M059J (cell line): Measurements from ENCODE around the gene FDPS. TPM values are rescaled to one million over a fixed set of nuclear protein-coding genes. Genes with fewer than 3 reads are reported as not detected.
"Not testable (repeated sequence)": the region's sequence is repeated elsewhere in the genome, so short reads cannot be mapped to it uniquely, and the experiment has no call there.

ENCODE experiments used
- DNase-seq: peaks from one replicate; pipeline ENCODE4 v3.0.0-alpha.2; 2012; ENCODE audit warnings: low read depth
- total RNA-seq: library from RNA; depleted of rRNA; stranded (reverse); fragments of >200 nt; shearing (Covaris generic); gene quantifications from 2 replicates; pipeline ENCODE4 v1.2.3, GENCODE V29; 2014

The FDPS gene
- total RNA-seq, 1 experiment from 2014 or later, result 262 TPM

- no peak for DNase-seq
These were observed 10.9 kb downstream of the FDPS start for GRCh38 chr1:155319536-155319935.

- DNase-seq, result no peak
These were observed 11.6 kb downstream of the FDPS start for GRCh38 chr1:155320252-155320651.

GRCh38 chr1:155320661-155321617, 12.3 kb downstream of the FDPS start, which contains the start of gene RUSC1:
Gene RUSC1, plus strand, starts transcription at chr1:155320894. Its CDS starts 880 bp downstream, at chr1:155321774.
- DNase-seq, result no peak

DNA sequence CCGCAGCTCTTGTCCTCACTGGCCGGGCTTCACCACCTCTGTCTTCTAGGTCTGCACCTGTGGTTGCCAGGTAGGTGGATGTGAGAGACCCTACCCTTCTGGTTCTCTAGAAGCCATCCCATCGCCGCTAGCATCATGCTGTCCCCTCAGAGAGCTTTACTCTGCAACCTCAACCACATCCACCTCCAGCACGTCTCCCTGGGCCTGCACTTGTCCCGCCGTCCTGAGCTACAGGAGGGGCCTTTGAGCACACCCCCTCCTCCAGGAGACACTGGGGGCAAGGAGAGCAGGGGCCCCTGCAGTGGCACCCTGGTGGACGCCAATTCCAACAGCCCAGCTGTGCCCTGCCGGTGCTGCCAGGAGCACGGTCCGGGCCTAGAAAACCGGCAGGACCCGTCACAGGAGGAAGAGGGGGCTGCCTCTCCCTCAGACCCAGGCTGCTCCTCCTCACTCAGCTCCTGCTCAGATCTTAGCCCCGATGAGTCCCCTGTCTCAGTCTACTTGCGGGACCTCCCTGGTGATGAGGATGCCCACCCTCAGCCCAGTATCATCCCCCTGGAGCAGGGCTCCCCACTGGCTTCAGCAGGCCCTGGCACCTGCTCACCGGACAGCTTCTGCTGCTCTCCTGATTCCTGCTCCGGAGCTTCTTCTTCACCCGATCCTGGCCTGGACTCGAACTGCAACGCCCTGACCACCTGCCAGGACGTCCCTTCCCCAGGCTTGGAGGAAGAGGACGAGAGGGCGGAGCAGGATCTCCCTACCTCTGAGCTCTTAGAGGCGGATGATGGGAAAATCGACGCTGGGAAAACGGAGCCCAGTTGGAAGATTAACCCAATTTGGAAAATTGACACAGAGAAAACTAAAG, 13.2 kb downstream of the FDPS start:
- no peak for DNase-seq

- DNase-seq, result peak; percentile 52
These were observed 13.9 kb downstream of the FDPS start for GRCh38 chr1:155322571-155322952.

DNA sequence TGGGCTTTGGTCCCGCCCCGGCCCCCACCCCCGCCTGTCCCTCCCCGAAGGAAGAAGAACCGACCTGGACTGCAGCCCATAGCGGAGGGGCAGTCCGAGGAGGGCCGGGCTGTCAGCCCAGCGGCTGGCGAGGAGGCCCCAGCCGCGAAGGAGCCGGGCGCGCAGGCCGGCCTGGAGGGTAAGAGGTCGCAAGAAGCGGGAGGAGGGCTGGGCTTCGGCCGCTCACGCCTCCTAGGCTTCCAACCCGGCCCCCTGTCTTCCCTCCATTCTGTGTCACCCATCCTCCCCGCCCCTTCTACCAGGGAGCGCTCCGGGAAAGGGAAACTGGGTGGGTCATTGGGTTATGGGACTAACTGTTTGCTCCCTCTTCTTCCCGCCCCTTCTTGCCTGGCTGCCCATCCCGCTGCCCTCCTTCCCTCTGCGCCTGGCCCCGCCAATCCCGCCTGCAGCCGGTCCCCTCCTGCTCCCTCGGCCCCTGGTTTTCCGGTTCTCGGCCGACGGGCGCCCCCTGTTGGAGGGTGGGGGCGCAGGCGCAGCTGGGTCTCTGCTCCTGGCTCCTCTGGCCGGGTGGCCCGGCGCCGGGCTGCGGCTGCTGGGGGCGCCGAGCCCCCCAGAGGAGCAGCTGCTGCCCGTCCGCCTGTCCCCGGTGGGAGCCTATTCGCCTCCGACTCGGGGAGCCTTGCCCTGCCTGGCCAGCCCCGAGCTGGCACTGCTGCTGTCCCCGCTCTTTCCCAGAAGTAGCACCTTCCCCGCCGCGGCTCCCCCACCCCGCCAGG, 14.5 kb downstream of the FDPS start:
- peak; percentile 98 for DNase-seq

- peak; percentile 92 for DNase-seq
These were observed 15.0 kb downstream of the FDPS start for GRCh38 chr1:155323729-155324036.

GRCh38 chr1:155324037-155324716, 15.5 kb downstream of the FDPS start:
- peak; percentile 98 for DNase-seq

- peak; percentile 68 for DNase-seq
These were observed 16.3 kb downstream of the FDPS start for GRCh38 chr1:155324717-155325602.

- no peak for DNase-seq
These were observed 16.9 kb downstream of the FDPS start for GRCh38 chr1:155325603-155325893.

DNA sequence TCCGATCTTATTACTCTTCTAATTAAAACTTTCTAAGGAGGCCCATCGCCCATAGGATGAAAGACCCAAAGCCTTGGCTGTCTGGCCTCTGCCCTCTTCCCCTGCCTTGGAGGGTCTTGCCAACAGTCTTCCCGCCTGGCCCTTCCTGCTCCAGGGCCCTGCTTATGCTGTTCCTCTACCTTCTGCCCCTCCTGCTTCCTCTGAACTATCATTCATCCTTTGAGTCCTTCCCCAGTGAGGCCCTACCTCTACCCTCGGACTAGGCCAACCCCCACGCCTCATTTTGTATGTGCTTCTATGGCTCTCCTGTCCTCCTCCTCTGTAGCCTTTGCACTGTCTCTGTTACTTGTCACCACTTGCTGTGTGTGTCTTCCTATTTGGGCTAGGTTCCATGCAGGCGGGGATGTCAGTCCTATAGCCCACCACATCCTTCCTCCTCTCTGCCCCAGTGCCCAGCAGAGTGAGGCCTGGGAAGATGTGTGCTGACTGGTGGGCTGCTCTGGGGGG, 17.4 kb downstream of the FDPS start:
- DNase-seq, result no peak

GRCh38 chr1:155326631-155327037, 18.0 kb downstream of the FDPS start:
- DNase-seq, result no peak

DNA sequence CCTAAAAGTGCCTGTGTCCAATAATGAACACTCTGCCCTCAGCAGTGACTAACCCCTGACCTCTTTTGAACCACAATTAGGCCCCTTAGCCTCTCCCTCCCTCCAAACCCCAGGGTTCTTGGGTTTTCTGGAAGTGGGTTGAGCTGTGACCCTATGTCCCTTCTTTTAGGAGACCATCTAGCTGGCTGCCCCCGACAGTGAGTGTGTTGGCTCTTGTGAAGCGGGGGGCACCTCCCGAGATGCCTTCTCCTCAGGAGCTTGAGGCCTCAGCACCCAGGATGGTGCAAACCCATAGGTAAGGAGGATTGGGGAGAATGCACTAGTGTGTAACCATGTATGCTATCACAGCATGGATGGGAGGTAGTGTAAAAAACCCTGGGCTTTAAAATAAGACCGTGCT, 19.3 kb downstream of the FDPS start:
- DNase-seq, result no peak

- not testable (repeated sequence) for DNase-seq
These were observed 20.2 kb downstream of the FDPS start for GRCh38 chr1:155328856-155329255.

DNA sequence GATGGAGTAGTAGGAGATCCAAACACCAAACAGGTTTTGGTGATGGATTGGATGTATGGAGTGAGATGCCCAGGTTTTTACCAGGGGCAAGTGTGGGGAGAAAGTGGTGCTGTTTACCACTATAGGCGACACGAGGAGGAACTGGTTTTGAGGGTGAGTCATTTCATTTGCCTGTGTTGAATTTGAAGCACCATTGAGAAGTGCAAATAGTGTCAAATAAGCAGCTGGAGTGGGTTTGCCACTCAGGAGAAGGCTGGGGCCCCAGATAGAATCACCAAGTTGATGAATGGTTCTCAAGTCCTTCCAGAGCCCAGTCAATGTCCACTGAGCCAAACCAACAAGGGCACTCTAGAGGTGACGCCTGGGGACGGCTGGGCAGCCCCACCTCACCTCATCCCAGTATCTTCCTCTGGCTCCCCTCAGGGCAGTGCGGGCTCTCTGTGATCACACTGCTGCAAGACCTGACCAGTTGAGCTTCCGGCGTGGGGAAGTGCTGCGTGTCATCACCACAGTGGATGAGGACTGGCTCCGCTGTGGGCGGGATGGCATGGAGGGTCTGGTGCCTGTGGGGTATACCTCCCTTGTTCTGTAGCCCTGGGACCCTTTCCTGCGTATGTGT, 21.4 kb downstream of the FDPS start:
- no peak for DNase-seq

DNA sequence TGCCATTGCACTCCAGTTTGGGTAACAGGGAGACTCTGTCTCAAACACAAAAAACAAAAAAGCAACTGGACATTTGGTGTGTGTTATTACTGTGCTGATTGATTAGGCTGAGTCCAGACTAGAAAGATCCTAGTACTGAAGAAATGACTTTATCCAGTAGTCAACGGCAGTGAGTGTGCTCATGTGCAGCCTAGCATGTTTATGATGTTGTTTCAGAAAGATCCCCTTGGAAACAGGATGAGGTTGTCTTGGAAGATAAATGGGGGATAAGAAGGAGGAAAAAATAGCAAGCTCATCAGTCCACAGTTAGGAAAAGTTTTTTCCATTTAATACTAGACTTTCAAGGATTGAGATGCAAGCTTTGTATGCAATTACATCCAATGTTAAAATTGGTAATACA, 26.3 kb downstream of the FDPS start:
- peak; percentile 28 for DNase-seq

DNA sequence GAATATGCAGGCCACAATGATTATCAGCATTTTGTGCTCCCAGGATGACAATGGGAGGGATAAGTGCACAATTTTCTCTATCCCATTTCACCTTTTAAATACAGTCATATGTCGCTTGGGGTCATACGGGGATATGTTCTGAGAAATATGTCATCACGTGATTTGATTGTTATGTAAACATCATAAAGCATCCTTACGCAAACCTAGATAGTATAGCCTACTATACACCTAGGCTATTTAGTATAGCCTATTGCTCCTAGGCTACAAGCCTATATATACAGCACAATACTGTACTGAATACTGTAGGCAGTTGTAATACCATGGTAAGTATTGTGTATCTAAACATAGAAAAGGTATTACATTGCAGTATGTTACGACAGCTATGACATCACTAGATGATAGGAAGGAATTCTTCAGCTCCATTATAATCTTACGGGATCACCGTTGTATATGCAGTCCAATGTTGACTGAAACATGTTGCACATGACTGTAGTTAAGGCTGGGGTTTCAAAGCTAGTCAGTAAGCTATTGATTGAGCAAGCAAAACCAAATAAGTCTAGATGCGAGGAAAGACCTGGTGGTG, 30.9 kb downstream of the FDPS start:
- no peak for DNase-seq

- no peak for DNase-seq
These were observed 34.2 kb downstream of the FDPS start for GRCh38 chr1:155342842-155343241.

DNA sequence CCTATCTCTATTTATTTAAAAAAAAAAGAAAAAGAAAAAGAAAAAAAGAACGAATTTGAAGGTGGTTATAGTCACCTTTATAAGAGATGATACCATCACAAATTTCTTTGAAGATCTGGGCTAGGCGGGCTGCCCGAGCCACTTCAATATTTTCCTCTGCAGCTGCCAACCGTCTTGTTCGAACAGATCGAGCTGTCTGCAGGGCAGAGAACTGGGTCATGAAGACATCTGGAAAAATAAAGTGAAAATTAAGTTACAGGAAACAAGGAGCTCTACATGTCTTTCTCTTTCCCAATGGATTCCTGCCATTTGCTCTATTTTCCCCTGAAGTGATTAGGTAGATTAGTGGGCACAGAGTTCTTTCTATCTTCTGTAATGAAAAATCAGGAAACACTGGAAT, 44.0 kb downstream of the FDPS start:
- no peak for DNase-seq
